CD4-positive, alpha-beta T cell treated with Interleukin-6 for 4 hours (primary cell): ENCODE data around the gene PPEF2.

Source experiments
- DNase-seq: peaks from one replicate; pipeline ENCODE4 v3.0.0-alpha.2; 2020; ENCODE audit warnings: mixed read lengths

The PPEF2 gene

DNA sequence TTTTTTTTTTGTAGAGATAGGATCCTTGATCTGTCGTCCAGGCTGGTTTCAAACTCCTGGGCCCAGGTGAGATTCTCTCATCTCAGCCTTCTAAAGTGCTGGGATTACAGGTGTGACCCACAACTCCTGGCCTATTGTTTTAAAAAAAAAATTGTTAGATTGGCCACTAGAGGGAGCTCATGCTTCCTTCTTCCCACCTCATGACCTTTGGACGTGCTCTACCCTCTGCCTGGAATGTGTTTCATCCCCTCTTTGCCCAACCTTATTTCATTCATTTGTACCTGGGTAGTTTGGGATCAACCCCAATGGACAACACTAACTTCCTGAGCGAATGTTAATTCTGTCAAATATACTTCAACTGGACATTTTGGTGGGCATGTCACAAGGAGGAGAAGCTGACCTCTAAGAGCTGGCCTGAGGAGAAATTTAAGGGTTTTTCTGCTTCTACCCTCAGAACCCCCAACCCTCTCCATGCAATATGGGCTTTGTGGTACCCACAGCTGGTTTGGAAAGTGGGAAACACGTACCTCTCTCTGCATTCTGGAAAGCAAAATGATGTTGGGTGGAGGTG, 6.4 kb downstream of the PPEF2 start:
- DNase-seq = peak; percentile 12

DNA sequence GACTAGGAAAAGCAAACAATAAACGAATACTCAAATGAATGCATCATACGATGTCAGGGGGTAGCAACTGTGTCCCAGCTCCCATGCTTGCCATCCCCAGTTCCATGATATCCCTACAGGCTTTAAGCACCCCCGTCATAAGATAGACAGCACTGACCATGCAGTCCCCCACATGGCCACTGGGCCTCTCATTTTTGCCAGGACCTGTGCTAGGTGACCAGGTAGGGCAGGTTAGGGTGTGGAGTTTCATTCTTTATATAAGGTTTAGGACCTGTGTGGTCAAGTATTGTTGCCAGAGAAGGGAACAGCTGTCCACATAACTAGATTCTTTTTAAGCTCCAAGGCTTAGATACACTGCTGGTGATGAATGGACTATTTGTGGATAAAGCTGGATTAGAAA, 9.7 kb downstream of the PPEF2 start:
- DNase-seq = no peak

GRCh38 chr4:75891611-75892010, 10.6 kb downstream of the PPEF2 start:
- DNase-seq = no peak

- DNase-seq = no peak
These were observed 12.6 kb downstream of the PPEF2 start for GRCh38 chr4:75889537-75890199.

DNA sequence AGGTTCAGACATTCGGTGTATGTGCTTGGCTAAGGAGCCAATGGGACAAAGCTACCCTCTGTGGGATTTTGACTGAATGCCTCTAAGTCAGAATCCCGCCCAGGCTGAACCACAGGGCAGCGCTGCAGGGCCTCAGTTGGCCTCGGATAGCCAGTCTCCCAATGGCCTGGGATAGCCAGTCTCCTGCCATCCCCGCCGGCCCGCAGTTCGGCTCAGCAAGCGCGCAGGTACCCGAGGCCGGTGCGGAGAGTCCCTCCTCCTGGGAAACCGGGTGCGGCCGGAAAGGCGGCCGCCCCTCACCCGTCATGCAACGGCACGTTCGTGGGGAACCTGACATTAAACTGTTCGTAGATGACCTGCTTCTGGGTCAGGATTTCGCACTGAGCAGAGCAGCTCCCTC, 16.1 kb downstream of the PPEF2 start:
- no peak for DNase-seq

GRCh38 chr4:75881476-75881875, 20.8 kb downstream of the PPEF2 start:
- no peak for DNase-seq

DNA sequence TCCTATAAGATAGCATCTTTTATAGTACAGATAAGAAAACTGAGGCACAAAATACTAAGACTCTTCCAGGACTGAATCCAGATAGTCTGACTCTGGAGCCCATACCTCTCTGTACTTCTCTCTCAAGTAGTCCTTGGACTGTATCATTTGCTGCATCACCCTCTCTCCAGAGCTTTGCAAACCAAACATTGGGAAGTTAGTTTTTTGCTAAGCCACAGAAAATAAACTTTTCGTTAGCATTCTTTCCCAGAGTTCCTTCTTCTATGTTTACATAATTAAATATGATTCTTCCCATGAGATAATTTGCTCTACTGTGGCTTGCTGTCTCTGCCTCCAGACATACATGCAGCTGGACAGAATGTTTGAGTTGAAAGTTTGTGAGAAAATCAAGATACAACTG, 22.0 kb downstream of the PPEF2 start:
- no peak for DNase-seq

GRCh38 chr4:75878246-75878756, 24.0 kb downstream of the PPEF2 start:
- DNase-seq = no peak

DNA sequence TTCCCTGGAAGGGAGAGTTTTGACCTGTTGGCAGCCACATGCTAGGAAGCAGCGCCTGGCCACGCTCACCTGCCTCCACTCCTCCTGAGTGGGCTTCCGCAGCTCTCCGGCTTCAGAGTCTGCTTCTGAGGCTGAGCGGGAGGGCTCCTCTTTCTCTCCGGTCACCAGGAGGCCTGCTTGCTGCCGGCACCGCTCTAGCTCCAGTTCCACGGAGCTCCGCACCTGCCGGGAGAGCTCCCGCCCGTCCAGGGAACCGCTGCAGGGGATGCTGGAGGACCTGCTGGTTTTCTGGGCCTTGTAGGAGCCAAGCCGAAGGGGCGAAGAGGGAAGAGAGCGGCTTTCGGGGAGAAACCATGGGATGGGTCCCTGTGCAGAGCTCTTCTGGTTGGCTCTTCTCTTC, 26.0 kb downstream of the PPEF2 start:
- DNase-seq = no peak

DNA sequence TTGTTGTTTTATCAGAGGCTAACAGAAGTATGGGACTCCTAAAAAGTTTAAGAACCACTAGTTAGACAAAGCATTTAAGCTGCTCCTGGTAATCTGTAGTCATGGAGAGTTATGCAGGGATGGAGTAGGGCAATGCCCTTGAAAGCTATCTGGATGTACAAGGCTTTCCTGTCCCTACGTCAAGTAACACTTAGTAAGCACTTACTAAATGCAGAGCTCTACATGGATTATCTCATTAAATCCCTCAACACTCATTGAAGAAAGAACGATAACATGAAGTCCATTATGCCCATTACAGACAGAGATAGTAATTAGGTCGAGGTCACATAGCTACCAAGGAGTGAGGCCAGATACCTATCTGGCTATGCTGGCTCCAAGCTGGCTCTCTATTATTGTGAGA, 33.2 kb downstream of the PPEF2 start:
- no peak for DNase-seq

DNA sequence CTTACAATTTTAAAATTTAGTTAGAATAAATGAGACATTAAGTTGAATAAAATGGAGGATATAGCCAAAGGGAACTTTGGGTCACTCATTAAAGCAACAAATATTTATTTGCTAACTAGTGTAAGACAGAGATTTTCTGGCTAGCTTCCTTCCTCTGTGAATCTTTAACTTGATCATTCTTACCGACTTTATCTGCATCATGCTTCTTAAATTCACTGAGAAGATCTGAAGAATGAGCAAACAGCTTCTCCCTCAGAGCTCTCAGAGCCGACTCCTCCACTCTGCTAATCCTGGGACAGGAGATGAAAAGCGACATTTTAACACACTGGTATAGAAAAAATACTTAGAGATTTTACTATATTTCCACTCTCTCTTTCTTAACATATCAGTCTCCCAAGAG, 35.1 kb downstream of the PPEF2 start:
- DNase-seq = no peak

DNA sequence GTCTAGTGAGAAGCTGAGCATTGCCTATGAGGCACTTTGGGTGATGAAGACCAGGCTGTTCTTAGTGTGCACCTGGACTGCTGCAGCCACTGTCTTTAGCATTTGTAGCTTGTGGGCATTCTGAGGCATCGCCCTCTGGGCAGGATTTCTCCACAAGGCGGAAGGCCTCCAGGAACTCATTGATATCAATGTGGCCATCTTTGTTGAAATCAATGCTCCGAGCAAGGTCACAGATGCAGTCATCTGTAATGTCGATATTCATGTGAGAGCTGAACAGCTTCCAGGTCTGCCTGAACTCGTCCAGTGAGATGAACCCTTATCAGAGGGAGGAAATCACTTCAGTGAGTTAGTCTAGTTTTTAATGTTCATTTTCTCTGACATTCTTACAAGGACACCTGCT, 41.6 kb downstream of the PPEF2 start:
- DNase-seq = no peak

- no peak for DNase-seq
These were observed 43.5 kb downstream of the PPEF2 start for GRCh38 chr4:75858721-75859120.

DNA sequence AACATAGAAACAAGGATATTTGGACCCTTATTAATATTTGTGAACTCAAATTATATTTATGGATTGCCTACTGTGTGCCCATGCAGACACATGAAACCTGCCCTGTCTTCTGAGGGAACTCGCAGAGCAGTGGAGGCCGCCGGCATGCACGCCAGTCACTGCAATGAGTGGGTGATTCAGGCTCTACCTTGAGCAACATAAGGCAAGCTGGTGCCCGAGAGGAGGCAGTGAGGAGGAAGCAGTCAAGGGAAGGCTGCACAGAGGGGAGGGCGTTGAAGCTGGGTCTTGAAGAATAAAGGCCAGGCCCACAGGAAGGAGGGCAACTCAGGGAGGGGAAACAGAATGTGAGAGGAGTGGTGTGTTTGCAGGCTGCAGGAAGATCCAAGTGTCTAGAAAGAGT, 52.8 kb downstream of the PPEF2 start:
- no peak for DNase-seq

GRCh38 chr4:75848891-75849290, 53.4 kb downstream of the PPEF2 start:
- DNase-seq = no peak

DNA sequence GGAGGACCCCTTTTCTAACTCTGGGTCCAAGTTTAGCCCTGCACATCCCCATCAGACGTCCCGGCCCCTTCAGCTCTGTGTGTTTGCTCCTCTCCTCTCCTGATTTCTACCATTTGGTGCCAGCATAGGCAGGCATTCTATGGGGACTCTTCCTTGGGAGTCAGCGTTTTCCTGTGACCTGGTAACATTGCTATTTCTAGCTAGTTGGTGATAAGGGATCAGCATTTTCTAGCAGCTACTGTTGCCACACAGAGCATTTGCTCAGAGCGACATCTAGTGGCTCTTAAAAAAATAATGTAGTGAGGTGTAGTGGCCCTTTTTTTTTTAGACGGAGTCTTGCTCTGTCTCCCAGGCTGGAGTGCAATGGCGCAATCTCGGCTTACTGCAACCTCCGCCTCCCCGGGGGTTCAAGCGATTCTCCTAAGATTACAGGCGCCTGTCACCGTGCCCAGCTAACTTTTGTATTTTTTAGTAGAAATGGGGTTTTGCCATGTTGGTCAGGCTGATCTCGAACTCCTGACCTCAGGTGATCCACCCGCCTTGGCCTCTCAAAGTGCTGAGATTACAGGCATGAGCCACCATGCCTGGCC, 54.0 kb downstream of the PPEF2 start:
- DNase-seq = peak; percentile 26

DNA sequence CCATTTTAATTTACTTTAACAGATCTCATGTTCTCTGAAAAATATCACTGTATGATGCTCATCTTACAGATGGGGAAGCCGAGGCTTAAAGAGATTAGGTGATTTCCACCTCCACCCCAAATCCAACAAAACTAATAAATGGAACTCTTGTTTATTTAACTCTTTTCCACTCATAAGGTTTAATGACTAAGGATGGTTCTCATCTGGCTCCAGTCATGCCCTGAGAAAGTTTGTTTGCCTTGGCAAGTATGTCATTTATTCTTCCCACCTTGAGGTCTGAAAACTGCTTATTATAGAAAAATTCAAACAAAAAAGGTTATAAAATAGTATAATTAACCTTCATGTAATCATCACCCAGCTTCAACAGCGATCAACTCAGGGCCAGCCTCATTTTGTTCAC, 56.3 kb downstream of the PPEF2 start:
- DNase-seq = no peak

DNA sequence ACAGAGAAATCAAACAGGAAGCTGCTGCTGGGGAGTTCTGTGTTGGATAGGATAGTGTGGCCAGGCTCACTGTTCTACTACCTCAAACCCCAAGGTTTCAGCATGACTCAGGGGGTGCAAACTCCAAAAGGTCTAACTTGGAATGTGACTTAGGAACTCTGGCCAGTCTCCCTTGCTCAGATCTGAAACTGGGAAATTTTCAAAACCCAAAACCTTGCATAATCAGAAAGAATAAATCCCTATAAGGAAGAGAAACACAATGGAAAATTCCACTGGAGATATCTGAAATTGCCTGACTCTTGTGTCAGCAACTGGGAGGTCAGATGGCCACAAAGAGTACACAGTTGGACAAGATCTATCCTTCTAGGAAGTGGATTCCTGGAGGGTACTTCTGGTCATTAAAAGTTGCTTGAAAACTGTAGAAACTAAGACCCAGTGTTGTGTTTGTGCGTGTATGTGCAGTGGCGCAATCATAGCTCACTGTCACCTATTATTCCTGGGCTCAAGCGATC, 58.0 kb downstream of the PPEF2 start:
- no peak for DNase-seq

DNA sequence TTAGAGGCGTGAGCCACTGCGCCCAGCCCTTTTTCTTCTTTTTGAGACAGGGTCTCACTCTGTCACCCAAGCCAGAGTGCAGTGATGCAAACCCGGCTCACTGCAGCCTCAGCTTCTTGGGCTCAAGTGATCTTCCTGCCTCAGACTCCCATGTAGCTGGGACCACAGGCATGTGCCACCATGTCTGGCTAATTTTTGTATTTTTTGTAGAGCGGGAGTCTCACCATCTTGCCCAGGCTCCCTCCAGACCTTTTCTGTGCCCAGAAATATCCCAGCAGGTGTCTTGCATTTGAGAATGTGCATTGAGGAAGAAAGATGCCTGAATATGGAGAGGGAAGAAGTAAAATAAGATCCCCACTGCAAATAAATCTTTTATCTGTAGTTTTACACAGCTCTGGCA, 58.7 kb downstream of the PPEF2 start:
- DNase-seq = no peak

DNA sequence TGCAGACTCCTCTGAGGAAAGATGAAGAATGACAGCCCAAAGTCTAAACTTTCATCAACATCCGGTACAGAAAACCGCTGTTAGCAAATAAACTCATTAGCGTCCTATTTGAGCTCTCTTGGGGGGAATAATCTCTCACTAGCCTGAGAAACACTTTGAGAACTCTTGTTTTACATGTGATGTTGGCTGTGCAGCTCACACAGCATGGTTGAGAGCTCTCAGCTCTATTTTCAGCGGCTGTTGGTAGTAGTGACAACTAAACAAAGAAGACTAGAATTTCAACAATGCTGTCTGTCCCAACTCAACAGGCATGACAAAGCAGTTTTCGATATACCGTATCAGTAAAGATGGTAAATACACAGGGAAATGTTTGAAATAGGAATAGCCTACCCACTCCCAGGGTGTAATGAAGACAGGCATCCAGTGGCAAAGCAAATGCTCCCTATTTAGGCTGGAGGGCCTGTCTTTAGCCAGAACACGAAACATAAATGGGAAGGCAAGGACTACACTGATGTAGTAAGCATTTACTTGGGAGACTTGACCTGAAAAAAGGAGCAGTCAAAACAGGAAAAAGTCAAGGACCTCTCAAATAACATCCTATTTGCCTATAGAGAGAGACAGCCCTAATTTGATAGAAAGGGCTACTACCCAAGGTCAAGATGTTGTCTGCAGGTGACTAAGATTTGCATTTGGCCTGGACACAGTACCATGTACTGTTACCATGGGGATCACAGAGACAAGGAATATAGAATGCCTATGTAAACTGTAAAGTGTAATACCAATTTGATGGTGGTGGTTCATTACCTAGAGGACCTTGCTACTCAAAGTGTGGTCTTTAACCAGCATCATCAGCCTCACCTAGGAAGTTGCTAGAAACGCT, 60.4 kb downstream of the PPEF2 start:
- no peak for DNase-seq

DNA sequence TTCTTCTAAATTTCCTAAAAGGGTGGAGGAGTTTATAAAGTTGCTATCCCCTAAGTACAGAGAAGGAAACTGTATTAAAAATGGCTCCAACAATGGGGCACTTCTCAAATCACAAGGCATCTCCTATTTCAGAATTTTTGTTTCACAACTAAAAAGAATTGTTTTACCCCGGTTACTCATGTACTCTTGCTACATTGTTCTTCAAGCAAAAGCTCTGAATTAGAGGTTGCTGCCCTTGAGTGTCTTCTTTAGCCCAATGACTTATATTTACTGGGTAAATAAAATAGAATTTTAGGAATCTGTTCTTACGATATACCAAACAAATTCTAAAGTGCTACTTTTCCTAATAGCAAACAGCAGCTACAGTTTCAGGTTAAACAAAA, 67.5 kb downstream of the PPEF2 start:
- DNase-seq = no peak

GRCh38 chr4:75834095-75834771, 68.0 kb downstream of the PPEF2 start:
- DNase-seq = no peak
